ENCODE results near the gene ASXL1. TPM values are rescaled to one million over a fixed set of nuclear protein-coding genes. Genes with fewer than 3 reads are reported as not detected.

Gene ASXL1
- polyA plus RNA-seq, 3 donors from 2014 or later: 2.9 to 11.0 (median 5.3) TPM

DNA sequence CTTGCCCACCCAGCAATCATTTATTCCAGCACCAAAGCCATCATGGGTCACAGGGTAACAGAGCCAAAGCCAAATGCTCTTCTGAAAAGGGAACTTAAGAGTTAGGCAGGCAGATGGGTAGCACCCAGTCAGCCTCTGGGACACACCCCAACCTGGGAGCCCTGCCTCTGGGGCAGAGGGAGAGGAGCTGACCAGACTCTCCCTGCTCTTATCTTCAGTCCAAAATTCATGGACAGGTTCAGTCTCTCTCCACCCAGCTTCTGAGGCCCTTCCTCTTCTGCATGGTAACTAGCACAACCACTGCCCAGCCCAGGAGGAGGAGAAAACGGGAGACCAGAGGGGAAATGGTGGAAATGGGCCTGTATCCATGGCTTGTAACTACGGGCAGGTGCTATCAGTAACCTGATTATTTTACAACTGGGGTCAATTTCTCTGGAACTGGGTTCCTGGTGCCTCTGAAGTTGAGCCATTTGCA, 121.6 kb downstream of the ASXL1 start:
- peaks cover 0 to 2% (median 0%) of the 10 kb centered on the region in 6 donors for H3K9me3 Mint-ChIP-seq
- H3K27ac Mint-ChIP-seq: peak overlapping the region; percentile 52 to 85 (median 72)
- no peak for DNase-seq
- peaks cover 1 to 23% (median 6%) of the 10 kb centered on the region in 3 donors for H3K27me3 Mint-ChIP-seq (ENCODE audit: low read depth in 3 of 3)
- no peaks in the 10 kb centered on the region for H3K36me3 Mint-ChIP-seq
- H3K4me1 Mint-ChIP-seq: peaks cover 75 to 77% of the 10 kb centered on the region in 2 donors
- H3K4me3 Mint-ChIP-seq: peak overlapping the region in 2 of 5 donors; percentile 33 to 53

DNA sequence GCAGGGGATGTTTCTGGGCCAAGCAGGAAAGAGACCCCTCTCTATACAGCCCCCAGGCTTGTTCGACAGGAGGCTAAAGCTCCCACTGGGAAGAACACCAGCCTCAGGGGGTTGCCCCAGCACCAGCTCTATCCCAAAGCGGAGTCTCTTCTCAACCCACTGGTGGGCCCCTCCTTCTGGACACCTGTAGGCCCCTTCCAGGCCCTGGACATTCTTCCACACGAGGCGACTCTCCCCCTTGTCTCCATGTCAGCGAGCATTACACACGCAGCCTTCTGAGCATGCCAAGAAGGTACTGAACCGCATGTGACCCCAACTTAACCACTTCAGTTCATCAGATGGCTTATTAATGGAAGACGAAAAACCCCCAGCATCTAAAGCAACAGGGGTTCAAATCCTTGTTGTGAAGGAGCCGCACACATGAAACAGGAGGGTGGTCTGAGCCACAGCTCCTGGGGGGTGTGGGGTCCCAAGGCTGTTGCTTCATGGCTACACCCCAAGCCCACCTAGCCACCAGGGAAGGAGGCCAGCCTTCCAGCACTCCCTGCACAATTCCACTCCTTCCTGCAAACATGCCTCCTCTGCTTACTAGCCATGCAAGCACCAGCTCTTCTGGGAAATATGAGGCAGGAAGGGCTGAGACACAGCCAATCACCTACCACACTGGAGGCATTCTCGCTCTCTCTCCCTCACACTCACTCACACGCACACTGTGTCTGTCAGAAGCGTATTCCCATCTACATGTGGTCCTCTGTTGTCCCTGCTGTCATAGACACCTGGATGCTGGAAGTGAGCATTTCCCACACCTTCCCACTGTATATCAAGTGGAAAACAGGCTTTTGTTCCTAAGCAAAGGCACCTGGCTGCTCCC, 122.5 kb downstream of the ASXL1 start:
- peaks cover 77 to 78% of the 10 kb centered on the region in 2 donors for H3K4me1 Mint-ChIP-seq
- no peak for DNase-seq
- H3K4me3 Mint-ChIP-seq: peak overlapping the region in 4 of 5 donors; percentile 10 to 55 (median 40)
- no peaks in the 10 kb centered on the region for H3K36me3 Mint-ChIP-seq
- H3K9me3 Mint-ChIP-seq: peaks cover 0 to 2% (median 0%) of the 10 kb centered on the region in 6 donors
- peak overlapping the region in 3 of 6 donors; percentile 36 to 80 (median 69) for H3K27ac Mint-ChIP-seq
- peaks cover 6 to 28% (median 10%) of the 10 kb centered on the region in 3 donors for H3K27me3 Mint-ChIP-seq (ENCODE audit: low read depth in 3 of 3)

DNA sequence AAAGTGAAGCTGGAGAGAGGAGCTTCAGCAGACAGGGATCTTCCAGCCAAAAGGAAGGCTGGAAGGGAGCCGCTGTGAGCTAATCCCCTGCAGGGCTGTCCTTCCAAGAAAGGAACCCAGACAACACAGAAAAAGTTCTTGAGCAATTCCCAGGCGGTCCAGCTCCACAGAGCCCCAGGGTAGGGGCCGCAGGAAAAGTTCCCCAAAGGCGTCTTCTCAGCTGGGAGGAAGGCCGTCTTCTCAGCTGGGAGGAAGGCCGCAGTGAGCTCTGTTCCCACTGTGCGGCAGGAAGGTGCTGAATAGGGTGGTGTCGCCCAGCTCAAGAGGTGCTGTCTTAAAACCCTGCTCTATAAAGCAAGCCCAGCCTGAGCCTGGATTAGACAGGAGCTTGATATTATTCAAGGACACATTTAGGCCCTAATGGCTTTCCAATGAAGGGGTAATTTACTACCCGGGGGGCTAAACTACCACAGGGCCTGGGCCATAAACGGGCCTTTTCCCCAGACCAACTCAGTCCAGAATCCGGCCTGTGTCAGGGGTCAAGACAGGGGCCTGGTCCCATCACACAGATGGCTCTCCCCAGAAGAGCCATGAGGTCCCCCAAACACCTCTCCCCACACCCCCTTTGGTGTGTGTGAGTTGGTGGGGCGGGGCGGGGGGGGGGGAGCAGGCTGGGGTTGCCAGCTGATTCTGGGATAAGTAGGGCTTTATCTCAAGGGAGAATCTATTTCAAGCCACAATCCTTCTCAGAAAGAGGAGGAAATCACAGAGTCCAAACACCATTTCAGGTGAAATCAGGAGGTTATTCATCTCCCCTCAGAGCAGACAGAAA, 123.4 kb downstream of the ASXL1 start:
- Mint-ChIP-seq H3K4me3 (peak overlapping the region; percentile 69 to 78 (median 76)), H3K27me3 (ENCODE audit: low read depth in 3 of 3) (peaks cover 5 to 27% (median 7%) of the 10 kb centered on the region in 3 donors), H3K27ac (peak overlapping the region in 3 of 6 donors; percentile 45 to 80 (median 60)), H3K36me3 (peaks cover 0 to 3% (median 0%) of the 10 kb centered on the region in 3 donors), H3K9me3 (peaks cover 0 to 2% (median 0%) of the 10 kb centered on the region in 6 donors), H3K4me1 (peaks cover 77% of the 10 kb centered on the region in 2 donors)
- no peak for DNase-seq

DNA sequence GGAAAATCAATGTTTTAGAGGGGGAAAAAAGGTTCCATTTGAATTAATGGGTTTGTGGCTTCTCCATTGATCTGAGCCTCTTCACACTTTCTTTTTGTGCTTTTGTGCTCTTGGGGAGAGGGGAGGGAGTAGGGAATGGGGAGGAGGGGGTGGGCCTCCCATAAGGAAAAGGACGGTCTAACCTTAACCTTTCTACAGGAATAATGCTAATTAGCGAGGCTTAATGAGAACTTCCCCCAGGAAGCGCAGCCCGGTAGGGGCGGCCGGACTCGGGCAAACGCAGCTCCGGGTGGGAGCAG, 124.0 kb downstream of the ASXL1 start:
- H3K27ac Mint-ChIP-seq: peak overlapping the region in 3 of 6 donors; percentile 45 to 80 (median 60)
- no peak for DNase-seq
- H3K4me1 Mint-ChIP-seq: peaks cover 74 to 76% of the 10 kb centered on the region in 2 donors
- H3K27me3 Mint-ChIP-seq (ENCODE audit: low read depth in 3 of 3): peaks cover 5 to 27% (median 7%) of the 10 kb centered on the region in 3 donors
- H3K9me3 Mint-ChIP-seq: peaks cover 0 to 2% (median 0%) of the 10 kb centered on the region in 6 donors
- H3K4me3 Mint-ChIP-seq: peak overlapping the region; percentile 69 to 78 (median 76)
- peaks cover 0 to 5% (median 0%) of the 10 kb centered on the region in 3 donors for H3K36me3 Mint-ChIP-seq

DNA sequence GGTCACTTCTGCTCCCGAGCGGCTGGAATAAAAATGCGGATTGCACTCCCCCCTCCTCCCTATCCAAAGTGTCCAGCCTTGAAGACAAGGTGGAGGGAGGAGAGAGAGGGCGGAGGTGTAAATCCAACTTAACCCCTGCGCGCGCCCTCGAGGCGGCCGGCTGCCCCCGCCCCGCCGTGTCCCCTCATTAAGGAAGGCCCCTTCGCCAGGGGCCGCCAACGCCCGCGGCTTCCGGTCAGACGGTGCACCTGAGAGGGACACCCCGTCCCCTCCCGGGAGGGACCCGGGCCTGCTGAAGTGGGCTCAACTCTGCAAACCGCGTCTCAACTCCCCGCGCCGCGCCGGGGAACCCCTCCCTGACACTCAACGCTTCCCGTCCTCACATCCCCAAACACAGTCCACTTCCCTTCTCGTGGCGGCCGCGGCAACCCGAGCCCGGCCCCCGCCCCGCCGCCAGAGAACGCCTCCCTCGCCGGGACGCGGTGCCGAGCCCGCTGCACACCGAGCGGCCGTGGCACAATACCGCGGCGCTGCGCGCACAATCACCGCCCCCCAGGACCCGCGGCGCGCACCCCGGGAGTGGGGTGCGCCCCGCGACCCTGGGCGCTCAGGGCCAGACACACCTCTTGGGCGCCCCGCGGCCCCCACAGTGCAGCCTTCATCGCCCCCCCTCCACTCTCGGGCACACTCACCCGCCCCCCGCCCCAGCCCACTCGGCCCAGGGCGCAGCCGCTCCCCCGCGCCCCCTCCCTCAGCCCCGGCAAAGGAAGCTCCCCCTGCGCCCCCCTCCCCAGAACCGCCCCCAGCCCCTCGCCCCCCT, 124.5 kb downstream of the ASXL1 start:
- H3K4me1 Mint-ChIP-seq: peaks cover 73 to 74% of the 10 kb centered on the region in 2 donors

DNA sequence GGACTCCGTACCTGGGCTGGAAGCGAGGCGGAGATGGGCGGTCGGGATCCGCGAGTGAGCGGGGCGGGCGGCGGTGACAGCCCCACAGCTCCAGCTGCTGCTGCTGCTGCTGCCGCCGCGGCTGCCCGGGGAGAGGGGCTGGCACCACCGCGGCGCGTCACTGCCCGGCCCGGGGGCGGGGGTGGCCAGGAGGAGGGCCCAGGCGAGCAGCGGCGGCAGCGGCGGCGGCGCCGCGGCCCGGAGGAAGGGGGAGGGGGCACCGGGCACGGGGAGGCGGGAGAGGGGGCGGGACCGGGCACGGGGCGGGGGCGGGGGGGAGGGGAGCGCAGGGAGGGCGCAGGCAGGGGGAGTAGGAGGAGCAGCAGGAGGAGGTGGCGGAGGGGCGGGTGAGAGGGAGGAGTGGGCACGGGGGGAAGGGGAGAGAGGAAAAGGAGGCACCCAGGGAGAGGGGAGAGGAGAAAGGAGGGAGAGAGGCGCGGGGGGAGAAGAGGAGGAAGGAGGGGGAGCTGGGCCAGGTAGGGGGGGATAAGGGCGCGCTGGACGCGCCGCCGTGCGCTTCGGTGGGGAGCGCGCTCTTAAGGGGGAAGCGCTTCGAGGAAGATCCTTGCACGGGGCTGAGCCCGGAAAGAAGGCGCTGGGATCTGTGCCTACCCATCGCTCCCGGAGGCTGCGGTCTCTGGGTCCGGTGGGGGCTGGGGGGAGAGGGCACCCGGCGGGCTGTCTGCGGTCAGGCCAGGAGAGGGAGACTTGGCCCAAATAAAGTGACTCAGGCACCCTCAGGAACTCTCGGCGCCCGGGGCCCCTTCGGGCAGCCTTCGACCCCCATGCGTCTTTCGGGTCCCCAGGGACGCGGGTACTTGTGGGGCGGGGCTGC, 125.5 kb downstream of the ASXL1 start:
- no peaks in the 10 kb centered on the region for H3K9me3 Mint-ChIP-seq
- DNase-seq: peak; percentile 74 to 77 (median 76)
- peak overlapping the region in 3 of 6 donors; percentile 28 to 53 (median 53) for H3K27ac Mint-ChIP-seq
- peaks cover 5 to 24% (median 7%) of the 10 kb centered on the region in 3 donors for H3K27me3 Mint-ChIP-seq (ENCODE audit: low read depth in 3 of 3)
- H3K4me1 Mint-ChIP-seq: peaks cover 69 to 74% of the 10 kb centered on the region in 2 donors
- peak overlapping the region; percentile 70 to 88 (median 81) for H3K4me3 Mint-ChIP-seq
- peaks cover 0 to 5% (median 0%) of the 10 kb centered on the region in 3 donors for H3K36me3 Mint-ChIP-seq

More for the DNA sequence above, 124.5 kb downstream of the ASXL1 start:
- H3K27me3 Mint-ChIP-seq (ENCODE audit: low read depth in 3 of 3): peaks cover 5 to 28% (median 7%) of the 10 kb centered on the region in 3 donors
- peak overlapping the region in 1 of 6 donors; percentile 45 for H3K27ac Mint-ChIP-seq
- H3K9me3 Mint-ChIP-seq: peaks cover 0 to 2% (median 0%) of the 10 kb centered on the region in 6 donors
- H3K4me3 Mint-ChIP-seq: peak overlapping the region; percentile 70 to 83 (median 76)
- peak; percentile 43 to 51 (median 44) for DNase-seq
- peaks cover 0 to 5% (median 0%) of the 10 kb centered on the region in 3 donors for H3K36me3 Mint-ChIP-seq

DNA sequence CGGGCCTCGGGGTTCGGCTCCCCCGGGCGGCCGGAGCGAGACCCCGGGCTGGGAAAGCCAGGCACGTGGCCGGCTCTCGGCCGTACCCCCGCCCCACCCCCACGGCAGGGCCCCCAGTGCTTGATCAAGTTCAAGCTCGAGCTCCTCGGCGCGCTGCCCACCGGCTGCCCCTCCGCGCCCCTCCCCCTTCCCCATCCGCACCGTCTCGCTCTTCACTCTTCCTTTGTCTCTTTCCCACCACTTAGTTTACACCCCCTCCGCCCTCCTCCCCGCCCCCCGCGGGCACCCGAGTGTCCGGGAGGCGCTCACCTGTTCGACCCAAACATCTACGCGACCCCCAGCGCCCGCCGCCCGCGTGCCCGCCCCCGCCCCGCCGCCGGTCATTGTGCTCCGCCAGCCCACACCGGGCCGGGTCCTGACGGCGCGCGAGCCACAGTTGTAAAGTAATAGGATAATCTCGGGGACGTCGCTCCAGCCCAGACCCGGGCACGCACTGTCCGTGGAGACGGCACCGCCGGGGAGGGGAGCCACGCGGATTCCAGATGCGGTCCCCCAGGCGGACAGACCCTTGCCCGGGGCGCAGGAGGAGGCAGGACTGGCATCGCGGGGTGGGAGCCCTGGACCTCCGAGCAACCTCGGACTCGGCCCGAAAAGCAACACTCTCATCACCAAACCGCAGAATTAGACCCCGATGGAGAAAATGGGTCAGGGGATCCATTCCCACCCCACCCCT, 126.3 kb downstream of the ASXL1 start:
- Mint-ChIP-seq H3K4me3 (peak overlapping the region; percentile 87 to 92 (median 91)), H3K36me3 (peaks cover 0 to 5% (median 0%) of the 10 kb centered on the region in 3 donors), H3K4me1 (peaks cover 61 to 72% of the 10 kb centered on the region in 2 donors), H3K27ac (peak overlapping the region in 3 of 6 donors; percentile 30 to 96 (median 83)), H3K9me3 (no peaks in the 10 kb centered on the region), H3K27me3 (ENCODE audit: low read depth in 3 of 3) (peaks cover 5 to 24% (median 7%) of the 10 kb centered on the region in 3 donors)
- no peak for DNase-seq

DNA sequence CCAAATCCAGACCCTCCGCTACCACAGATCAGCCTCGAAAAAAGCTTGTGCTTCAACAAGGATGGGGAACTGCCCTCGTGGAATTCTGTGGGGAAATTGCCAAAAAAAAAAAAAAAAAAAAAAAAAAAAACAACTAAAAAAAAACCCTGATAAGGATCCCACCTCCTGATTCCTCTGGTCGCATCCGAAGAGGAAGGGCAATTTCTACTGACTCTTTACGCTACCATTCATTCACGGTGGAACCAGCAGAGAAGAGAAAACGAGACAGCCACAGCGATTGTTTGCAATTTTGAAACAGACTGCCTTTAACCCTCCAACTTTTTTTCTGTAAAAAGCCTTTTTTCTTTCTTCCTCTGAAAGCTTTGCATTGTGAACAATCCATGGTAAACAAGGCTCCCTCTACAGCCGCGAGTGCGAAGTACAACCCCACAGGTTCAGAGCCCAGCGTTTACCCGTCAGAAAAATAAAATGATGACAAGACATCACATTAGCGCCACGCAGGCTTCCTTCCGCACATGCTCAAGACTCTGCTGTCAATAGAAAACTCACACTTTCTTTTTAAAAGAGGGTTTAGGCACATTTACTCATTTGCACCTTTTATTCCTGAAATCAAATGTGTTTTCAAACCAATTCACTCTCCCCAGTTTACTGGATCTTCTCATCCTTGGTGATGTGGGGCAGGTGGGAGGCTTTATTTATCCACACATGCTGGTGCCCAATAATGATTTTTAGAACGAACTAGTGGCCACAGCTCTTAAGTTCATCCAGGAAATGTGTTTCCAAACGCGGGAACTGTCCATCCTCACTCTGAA, 127.0 kb downstream of the ASXL1 start:
- peaks cover 5 to 24% (median 7%) of the 10 kb centered on the region in 3 donors for H3K27me3 Mint-ChIP-seq (ENCODE audit: low read depth in 3 of 3)

DNA sequence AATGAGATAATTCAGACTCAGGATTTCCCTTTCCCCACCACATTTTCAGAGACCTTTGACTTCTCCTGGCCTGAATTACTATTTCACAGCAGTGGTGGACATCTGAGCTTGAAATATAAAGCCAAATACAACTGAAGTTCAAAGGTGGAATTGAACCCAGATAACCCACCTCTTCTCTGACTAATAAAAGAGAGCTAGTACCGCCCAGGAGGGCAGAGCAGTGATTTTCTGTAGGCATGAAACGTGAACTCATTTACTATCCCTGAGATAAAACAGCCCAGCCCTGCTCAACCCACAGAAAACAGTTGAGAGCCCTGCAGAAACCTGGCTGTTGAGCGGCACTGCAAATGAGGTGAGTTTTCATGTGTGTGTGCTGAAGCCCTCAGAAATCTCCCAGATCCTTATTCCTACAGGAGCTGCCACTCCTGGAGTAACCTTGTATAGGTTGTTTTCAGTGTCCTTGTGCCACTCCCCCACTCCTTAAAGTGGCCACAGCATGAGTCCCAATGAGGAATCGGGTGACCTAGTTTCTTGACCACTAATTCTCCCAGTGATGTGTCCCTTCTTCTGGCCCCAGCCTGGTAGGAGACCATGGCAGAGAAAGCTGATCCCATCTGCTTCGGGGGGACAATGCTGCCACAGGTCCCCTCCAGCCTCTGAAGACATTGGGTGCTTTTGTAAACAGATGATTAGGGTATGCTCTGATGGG, 127.8 kb downstream of the ASXL1 start:
- no peaks in the 10 kb centered on the region for H3K9me3 Mint-ChIP-seq
- peak overlapping the region; percentile 83 to 96 (median 91) for H3K27ac Mint-ChIP-seq
- peaks cover 0 to 5% (median 4%) of the 10 kb centered on the region in 3 donors for H3K36me3 Mint-ChIP-seq
- no peak for DNase-seq
- H3K4me1 Mint-ChIP-seq: peaks cover 50 to 67% of the 10 kb centered on the region in 2 donors
- peak overlapping the region; percentile 12 to 92 (median 91) for H3K4me3 Mint-ChIP-seq
- H3K27me3 Mint-ChIP-seq (ENCODE audit: low read depth in 3 of 3): peaks cover 5 to 24% (median 7%) of the 10 kb centered on the region in 3 donors

More for the DNA sequence above, 127.0 kb downstream of the ASXL1 start:
- H3K27ac Mint-ChIP-seq: peak overlapping the region; percentile 83 to 96 (median 91)
- H3K4me3 Mint-ChIP-seq: peak overlapping the region; percentile 87 to 92 (median 91)
- H3K36me3 Mint-ChIP-seq: peaks cover 0 to 5% (median 0%) of the 10 kb centered on the region in 3 donors
- peak; percentile 70 to 74 (median 73) for DNase-seq
- peaks cover 53 to 67% of the 10 kb centered on the region in 2 donors for H3K4me1 Mint-ChIP-seq
- H3K9me3 Mint-ChIP-seq: no peaks in the 10 kb centered on the region

DNA sequence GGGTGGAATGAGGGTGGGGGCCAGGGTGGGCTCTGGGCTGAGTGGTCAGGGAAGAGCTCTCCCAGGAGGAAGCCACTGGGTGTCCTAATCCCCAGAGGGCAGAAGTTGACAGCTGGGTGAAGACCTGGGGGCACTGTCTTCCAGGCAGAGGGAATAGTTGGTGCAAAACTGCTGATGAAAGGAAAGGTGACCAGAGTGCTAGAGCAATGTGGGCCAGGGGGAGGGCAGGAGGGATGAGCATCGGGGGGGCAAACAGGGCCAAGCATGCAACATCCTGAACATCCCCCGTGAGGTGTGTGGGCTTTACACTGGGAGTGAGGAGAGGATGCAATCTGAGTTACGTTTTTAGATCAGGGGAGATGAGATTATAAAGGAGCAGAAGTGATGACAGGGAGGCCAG, 129.2 kb downstream of the ASXL1 start:
- Mint-ChIP-seq H3K4me3 (peak overlapping the region in 1 of 5 donors; percentile 25), H3K9me3 (no peaks in the 10 kb centered on the region), H3K27ac (peak overlapping the region in 5 of 6 donors; percentile 3 to 83 (median 63)), H3K4me1 (peaks cover 53 to 69% of the 10 kb centered on the region in 2 donors), H3K36me3 (peaks cover 4 to 10% (median 7%) of the 10 kb centered on the region in 3 donors), H3K27me3 (ENCODE audit: low read depth in 3 of 3) (peaks cover 5 to 17% (median 7%) of the 10 kb centered on the region in 3 donors)
- no peak for DNase-seq
